Measurements from ENCODE around the gene LSR.

DNA sequence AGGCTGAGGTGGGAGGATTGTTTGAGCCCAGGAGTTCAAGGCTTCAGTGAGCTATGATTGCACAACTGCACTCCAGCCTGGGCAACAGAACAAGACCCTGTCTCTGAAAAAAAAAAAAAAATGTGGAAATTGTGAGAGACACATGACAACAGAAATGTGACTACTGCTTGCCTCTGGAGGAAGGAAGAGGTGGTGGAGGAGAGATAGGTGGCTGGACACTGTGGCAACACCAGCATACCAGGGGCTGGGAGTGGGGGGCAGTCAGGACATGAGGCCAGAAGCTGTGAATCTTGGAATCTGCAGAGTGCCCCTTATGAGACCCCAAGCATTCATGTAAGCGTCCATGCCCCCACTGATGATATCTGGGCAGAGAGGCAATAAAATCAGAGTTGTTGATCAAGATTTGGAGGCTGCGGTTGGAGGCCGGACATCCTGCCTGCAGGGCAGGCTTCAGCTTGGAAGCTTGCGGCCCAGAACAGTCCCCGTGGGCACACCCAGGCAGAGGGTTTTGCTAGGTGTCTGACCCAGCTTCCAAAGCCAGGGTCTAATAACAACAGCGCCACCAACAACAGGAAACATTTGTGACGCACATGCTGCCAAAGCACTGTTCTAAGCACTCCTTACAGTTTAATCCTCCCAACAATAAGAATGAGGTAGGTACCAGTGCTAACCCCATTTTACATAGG, 37.1 kb upstream of the LSR start:
- TF ChIP-seq, protein P1, sequence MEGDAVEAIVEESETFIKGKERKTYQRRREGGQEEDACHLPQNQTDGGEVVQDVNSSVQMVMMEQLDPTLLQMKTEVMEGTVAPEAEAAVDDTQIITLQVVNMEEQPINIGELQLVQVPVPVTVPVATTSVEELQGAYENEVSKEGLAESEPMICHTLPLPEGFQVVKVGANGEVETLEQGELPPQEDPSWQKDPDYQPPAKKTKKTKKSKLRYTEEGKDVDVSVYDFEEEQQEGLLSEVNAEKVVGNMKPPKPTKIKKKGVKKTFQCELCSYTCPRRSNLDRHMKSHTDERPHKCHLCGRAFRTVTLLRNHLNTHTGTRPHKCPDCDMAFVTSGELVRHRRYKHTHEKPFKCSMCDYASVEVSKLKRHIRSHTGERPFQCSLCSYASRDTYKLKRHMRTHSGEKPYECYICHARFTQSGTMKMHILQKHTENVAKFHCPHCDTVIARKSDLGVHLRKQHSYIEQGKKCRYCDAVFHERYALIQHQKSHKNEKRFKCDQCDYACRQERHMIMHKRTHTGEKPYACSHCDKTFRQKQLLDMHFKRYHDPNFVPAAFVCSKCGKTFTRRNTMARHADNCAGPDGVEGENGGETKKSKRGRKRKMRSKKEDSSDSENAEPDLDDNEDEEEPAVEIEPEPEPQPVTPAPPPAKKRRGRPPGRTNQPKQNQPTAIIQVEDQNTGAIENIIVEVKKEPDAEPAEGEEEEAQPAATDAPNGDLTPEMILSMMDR (optimal IDR thresholded peaks at IDR 0.05 in 1 of 3, IDR thresholded peaks at IDR 0.05 in 1 of 3, conservative IDR thresholded peaks at IDR 0.05 in 1 of 3; ENCODE audit: extremely low read depth in 1 of 3, insufficient read depth in 2 of 3, low read length in 3 of 3) = no peak
- no peak for TF ChIP-seq EZH2 (IDR thresholded peaks at IDR 0.05; ENCODE audit: low read length)
